Endothelial cell of umbilical vein (primary cell): ENCODE data around the gene PLA2G5. TPM values are rescaled to one million over a fixed set of nuclear protein-coding genes. Genes with fewer than 3 reads are reported as not detected.

ENCODE experiments used
- BruUV-seq: library from RNA; stranded (reverse); fragments of 400-500 nt; replicated peaks from 2 replicates; lab custom pipeline; 2021; lab: Mats Ljungman, UMichigan
- CTCF ChIA-PET: fragments of 300-600, 350-600 bp; sonication (Branson Sonifier 250); formaldehyde crosslinking; loops from one replicate; lab custom pipeline; 2021; ENCODE audit warnings: antibody characterized with exemption, inconsistent platforms; lab: Charles Lee
- POLR2A ChIA-PET: fragments of 300-600, 350-600 bp; sonication (Branson Sonifier 250); formaldehyde crosslinking; loops from one replicate; lab custom pipeline; 2021; ENCODE audit warnings: antibody characterized with exemption, inconsistent platforms; lab: Charles Lee
- DNase-seq: peaks from one replicate; pipeline ENCODE4 v3.0.0-alpha.2; 2011; ENCODE audit warnings: low read depth, low spot score
- FAIRE-seq: peaks from 2 replicates; lab custom pipeline; 2011; peaks lifted over from hg19 to GRCh38; lab: Jason Lieb, UNC
- H2AFZ ChIP-seq: 2 replicates; pipeline ENCODE4 v1.6.0; 2012; ENCODE audit warnings: low read depth, low read length, control low read depth, inconsistent platforms
- H3K27ac ChIP-seq: 2 replicates; pipeline ENCODE4 v1.5.1; 2011; ENCODE audit warnings: low read depth, mild to moderate bottlenecking, control low read depth, low read length, moderate library complexity; ENCODE audit not compliant: insufficient read depth
- H3K27me3 ChIP-seq, 2 experiments: 2 replicates each; pipeline versions ENCODE4 v1.6.0 to v1.6.1; 2011; ENCODE audit warnings: low read length in 2 of 2, mixed read lengths in 1 of 2; ENCODE audit not compliant: control insufficient read depth in 2 of 2, insufficient read depth in 2 of 2
- H3K36me3 ChIP-seq, 2 experiments: 2 replicates in 1 of 2; 3 replicates in 1 of 2; pipeline ENCODE4 v1.5.1; 2011; ENCODE audit warnings: low read length in 2 of 2, mild to moderate bottlenecking in 1 of 2, moderate library complexity in 1 of 2; ENCODE audit not compliant: control insufficient read depth in 2 of 2, insufficient read depth in 2 of 2; ENCODE audit errors: extremely low read depth in 1 of 2
- H3K4me1 ChIP-seq: 3 replicates; pipeline ENCODE4 v1.5.1; 2011; ENCODE audit warnings: mild to moderate bottlenecking, low read length; ENCODE audit not compliant: control insufficient read depth, insufficient read depth; ENCODE audit errors: extremely low read depth
- H3K4me2 ChIP-seq: 2 replicates; pipeline ENCODE4 v1.6.1; 2011; ENCODE audit warnings: low read length, control low read depth, mixed read lengths; ENCODE audit not compliant: insufficient read depth
- H3K4me3 ChIP-seq, 3 experiments: fragments of 200-600 bp in 1 of 3; sonication (generic), shearing (Covaris generic) in 1 of 3; replicated peaks in 1 of 3; 2 replicates each; pipeline ENCODE4 v1.5.1; 2011 to 2016; ENCODE audit warnings: control low read depth in 3 of 3, low read length in 3 of 3, mild to moderate bottlenecking in 2 of 3, inconsistent platforms in 1 of 3, low read depth in 1 of 3, moderate library complexity in 1 of 3; ENCODE audit not compliant: insufficient read depth in 1 of 3
- H3K79me2 ChIP-seq: 2 replicates; pipeline ENCODE4 v1.6.0; 2012; ENCODE audit warnings: low read length, inconsistent platforms; ENCODE audit not compliant: control insufficient read depth, insufficient read depth
- H3K9ac ChIP-seq: replicated peaks from 2 replicates; pipeline ENCODE3; 2011; ENCODE audit warnings: low read length, control low read depth; ENCODE audit not compliant: insufficient read depth; ENCODE audit errors: extremely low read depth
- H3K9me1 ChIP-seq: replicated peaks from 3 replicates; pipeline ENCODE4 v1.6.0; 2011; ENCODE audit warnings: mild to moderate bottlenecking, low read length; ENCODE audit not compliant: control insufficient read depth, insufficient read depth; ENCODE audit errors: extremely low read depth
- H3K9me3 ChIP-seq: replicated peaks from 2 replicates; pipeline ENCODE4 v1.5.1; 2012; ENCODE audit warnings: low read length, inconsistent platforms; ENCODE audit not compliant: control insufficient read depth, insufficient read depth
- H4K20me1 ChIP-seq: replicated peaks from 2 replicates; pipeline ENCODE3; 2011; ENCODE audit warnings: mild to moderate bottlenecking, low read length; ENCODE audit not compliant: control insufficient read depth, insufficient read depth; ENCODE audit errors: extremely low read depth
- CTCF ChIP-seq, 2 donors: IDR thresholded peaks; 1 replicate in 1 of 2; 2 replicates in 1 of 2; pipeline ENCODE4 v1.5.1; 2011; ENCODE audit warnings: low read length in 2 of 2, mild to moderate bottlenecking in 2 of 2, moderate library complexity in 2 of 2, control low read depth in 1 of 2, inconsistent platforms in 1 of 2, low read depth in 1 of 2; ENCODE audit not compliant: insufficient read depth in 1 of 2; ENCODE audit errors: extremely low read depth in 1 of 2
- EZH2 ChIP-seq: IDR thresholded peaks from 2 replicates; pipeline ENCODE4 v1.6.1; 2012; ENCODE audit warnings: borderline replicate concordance, low read depth, mild to moderate bottlenecking, moderate library complexity, low read length, inconsistent platforms; ENCODE audit not compliant: severe bottlenecking
- FOS ChIP-seq: IDR thresholded peaks from 2 replicates; pipeline ENCODE4 v1.6.1; 2011; ENCODE audit warnings: mild to moderate bottlenecking, low read length, moderate library complexity, borderline replicate concordance; ENCODE audit not compliant: insufficient read depth
- GATA2 ChIP-seq: IDR thresholded peaks from 2 replicates; pipeline ENCODE4 v1.7.0; 2011; ENCODE audit warnings: low read depth, mild to moderate bottlenecking, moderate library complexity, mixed read lengths, low read length; ENCODE audit not compliant: insufficient read length, insufficient read depth
- JUN ChIP-seq: IDR thresholded peaks from 2 replicates; pipeline ENCODE4 v1.6.1; 2011; ENCODE audit warnings: borderline replicate concordance, low read depth; ENCODE audit not compliant: insufficient read length, insufficient read depth
- MAX ChIP-seq: IDR thresholded peaks from 2 replicates; pipeline ENCODE4 v1.6.1; 2011; ENCODE audit not compliant: insufficient read depth, insufficient read length
- MYC ChIP-seq: IDR thresholded peaks from one replicate; pipeline ENCODE4 v1.6.1; 2011; ENCODE audit warnings: mild to moderate bottlenecking, low read depth, low read length
- POLR2A ChIP-seq: IDR thresholded peaks from 2 replicates; pipeline ENCODE4 v1.6.1; 2012; ENCODE audit warnings: low read depth, mild to moderate bottlenecking, control low read depth, low read length
- POLR2AphosphoS5 ChIP-seq: IDR thresholded peaks from 2 replicates; pipeline ENCODE4 v1.6.1; 2012; ENCODE audit warnings: low read depth, mild to moderate bottlenecking, control low read depth, low read length, moderate library complexity; ENCODE audit not compliant: insufficient read depth
- dilution Hi-C: fragments of 300-500 bp; cut with MboI; formaldehyde crosslinking; loops from one replicate; pipeline ENCODE4 v1.15.0; 2019; ENCODE audit warnings: low sequenced_read_pairs; ENCODE audit not compliant: extremely low pct_ligation_motif_present
- intact Hi-C: fragments of 100-400 bp; cut with micrococcal nuclease; formaldehyde crosslinking; loops from one replicate; pipeline ENCODE4 v1.10.0; 2022
- polyA plus RNA-seq, 4 experiments: library from polyadenylated mRNA; depleted of rRNA in 3 of 4; stranded (reverse) in 3 of 4; unstranded in 1 of 4; fragments of >200 nt; gene quantifications; 2 replicates each; pipeline versions ENCODE4 v1.2.1 to v1.2.3, GENCODE V29; 2011 to 2012; ENCODE audit warnings: missing spikeins in 1 of 4
- total RNA-seq: library from RNA; stranded (reverse); gene quantifications from 2 replicates; pipeline ENCODE4 v1.2.3, GENCODE V29; 2021

PLA2G5 gene
- total and polyA plus RNA-seq, 2 donors (not counting 3 experiments of a cell fraction or from before 2014, with no cell fraction given) = 0.06 TPM; not detected in 1

GRCh38 chr1:20137604-20138003 lies 67.6 kb downstream of the PLA2G5 start:
- Histone ChIP-seq H4K20me1 (no peaks in the 10 kb centered on the region), H3K9me1 (no peaks in the 10 kb centered on the region), H3K4me1 (no peaks in the 10 kb centered on the region), H3K9ac (no peak overlapping the region), H3K27me3 (no peaks in the 10 kb centered on the region), H3K4me3 (no peak overlapping the region), H3K4me2 (no peak overlapping the region), H3K27ac (no peak overlapping the region), H2AFZ (no peak overlapping the region), H3K36me3 (no peaks in the 10 kb centered on the region), H3K9me3 (no peaks in the 10 kb centered on the region), H3K79me2 (no peaks in the 10 kb centered on the region)
- no peak for TF ChIP-seq GATA2
- no peak for TF ChIP-seq FOS
- no peak for TF ChIP-seq MAX
- no peak for TF ChIP-seq EZH2
- TF ChIP-seq MYC = no peak
- TF ChIP-seq POLR2A = no peak
- no peak for TF ChIP-seq POLR2AphosphoS5
- TF ChIP-seq JUN = no peak
- TF ChIP-seq CTCF (IDR thresholded peaks at IDR 0.05; ENCODE audit: extremely low read depth in 1 of 2, insufficient read depth in 1 of 2, low read depth in 1 of 2, low read length in 2 of 2) = no peak
- DNase-seq (no peak), FAIRE-seq (no peak)
- dilution Hi-C loops = no loop called here
- CTCF ChIA-PET = no interaction called here
- no TSS peak for BruUV-seq
- POLR2A ChIA-PET = no interaction called here
- intact Hi-C loops = no loop called here
